ENCODE results near the gene FREY1.

Gene FREY1

DNA sequence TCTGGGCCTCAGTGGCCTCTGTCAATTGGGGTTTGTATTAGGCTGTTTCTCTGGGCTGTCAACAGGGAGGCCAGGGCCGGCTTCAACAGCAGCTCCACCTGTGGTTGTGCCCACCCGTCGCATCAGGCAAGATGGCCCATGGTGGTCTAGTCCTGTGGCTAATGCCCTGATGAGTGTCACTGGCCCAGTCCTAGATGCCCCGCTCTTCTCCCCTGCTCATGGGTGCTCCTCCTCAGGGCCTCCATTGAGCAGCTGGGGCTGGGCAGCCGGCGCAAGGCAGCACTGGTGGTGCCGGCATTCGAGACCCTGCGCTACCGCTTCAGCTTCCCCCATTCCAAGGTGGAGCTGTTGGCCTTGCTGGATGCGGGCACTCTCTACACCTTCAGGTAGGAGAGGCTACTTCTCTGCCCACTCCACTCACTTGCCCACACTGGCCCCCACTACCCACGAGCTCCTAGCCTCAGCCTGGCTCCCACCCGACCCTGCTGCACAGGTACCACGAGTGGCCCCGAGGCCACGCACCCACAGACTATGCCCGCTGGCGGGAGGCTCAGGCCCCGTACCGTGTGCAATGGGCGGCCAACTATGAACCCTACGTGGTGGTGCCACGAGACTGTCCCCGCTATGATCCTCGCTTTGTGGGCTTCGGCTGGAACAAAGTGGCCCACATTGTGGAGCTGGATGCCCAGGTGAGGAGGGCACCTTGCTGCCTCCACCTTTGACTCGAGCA, 20.8 kb upstream of the FREY1 start:
- FAIRE-seq: no peak

DNA sequence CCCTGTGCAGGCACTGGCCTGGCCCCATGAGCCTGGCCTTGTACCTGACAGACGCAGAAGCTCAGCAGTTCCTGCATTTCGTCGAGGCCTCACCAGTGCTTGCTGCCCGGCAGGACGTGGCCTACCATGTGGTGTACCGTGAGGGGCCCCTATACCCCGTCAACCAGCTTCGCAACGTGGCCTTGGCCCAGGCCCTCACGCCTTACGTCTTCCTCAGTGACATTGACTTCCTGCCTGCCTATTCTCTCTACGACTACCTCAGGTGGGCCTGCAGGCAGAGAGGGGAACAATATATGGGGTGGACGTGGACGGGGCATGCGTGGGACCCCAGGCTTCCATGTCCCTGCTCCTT, 20.2 kb upstream of the FREY1 start:
- no peak for FAIRE-seq

DNA sequence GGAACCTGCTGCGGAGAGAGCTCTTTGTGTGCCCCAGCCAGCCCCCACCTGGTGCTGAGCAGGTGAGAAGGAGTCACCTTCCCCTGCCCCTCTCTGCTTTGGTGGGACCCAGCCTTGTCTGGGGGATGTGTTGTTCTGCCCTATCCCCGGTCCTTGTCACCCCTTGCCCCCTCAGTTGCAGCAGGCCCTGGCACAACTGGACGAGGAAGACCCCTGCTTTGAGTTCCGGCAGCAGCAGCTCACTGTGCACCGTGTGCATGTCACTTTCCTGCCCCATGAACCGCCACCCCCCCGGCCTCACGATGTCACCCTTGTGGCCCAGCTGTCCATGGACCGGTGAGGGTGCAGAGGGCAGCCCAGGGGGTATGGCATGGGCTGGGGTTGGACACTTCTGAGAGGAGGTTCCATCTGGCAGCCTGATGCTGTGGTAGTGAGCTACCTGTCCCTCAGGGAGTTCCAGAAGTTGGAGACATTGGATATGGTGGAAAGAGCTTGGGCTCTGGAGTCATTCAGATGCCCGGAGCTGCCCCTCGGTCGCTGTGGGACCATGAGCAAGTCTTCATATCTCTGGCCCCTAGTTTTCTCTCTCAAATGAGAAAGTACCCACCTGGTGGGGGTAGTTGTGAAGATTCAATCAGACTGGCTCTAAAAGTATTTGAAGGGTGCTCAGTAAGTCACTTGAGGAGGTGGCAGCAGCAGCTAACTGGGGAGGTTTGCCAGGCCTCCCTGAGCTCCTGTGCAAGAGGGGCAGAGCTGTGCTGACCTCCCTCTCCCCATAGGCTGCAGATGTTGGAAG, 19.7 kb upstream of the FREY1 start:
- FAIRE-seq: no peak

DNA sequence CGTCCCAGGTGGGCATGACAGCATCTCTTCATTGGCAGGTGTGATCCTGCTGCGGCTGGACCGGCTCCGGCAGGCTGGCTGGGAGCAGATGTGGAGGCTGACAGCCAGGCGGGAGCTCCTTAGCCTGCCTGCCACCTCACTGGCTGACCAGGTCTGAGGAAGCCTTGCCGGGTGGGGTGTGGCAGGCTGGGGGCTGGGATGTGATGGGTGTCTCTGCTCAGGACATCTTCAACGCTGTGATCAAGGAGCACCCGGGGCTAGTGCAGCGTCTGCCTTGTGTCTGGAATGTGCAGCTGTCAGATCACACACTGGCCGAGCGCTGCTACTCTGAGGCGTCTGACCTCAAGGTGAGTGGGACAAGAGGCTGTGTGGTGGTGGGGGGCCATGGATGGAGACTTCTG, 18.9 kb upstream of the FREY1 start:
- FAIRE-seq: no peak

DNA sequence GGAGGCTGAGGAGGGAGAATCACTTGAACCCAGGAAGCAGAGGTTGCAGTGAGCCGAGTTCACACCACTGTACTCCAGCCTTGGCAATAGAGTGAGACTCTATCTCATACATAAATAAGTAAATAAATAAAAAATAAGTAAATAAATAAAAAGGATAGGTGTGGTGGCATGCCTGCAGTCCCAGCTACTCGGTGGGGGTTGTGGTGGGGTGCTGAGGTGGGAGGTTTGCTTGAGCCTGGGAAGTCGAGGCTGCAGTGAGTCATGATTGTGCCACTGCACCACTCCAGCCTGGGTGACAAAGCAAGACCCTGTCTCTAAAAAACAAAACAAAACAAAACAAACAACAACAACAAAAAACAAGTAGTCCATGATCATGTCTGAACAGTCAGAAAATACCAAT, 18.5 kb upstream of the FREY1 start:
- FAIRE-seq: no peak

DNA sequence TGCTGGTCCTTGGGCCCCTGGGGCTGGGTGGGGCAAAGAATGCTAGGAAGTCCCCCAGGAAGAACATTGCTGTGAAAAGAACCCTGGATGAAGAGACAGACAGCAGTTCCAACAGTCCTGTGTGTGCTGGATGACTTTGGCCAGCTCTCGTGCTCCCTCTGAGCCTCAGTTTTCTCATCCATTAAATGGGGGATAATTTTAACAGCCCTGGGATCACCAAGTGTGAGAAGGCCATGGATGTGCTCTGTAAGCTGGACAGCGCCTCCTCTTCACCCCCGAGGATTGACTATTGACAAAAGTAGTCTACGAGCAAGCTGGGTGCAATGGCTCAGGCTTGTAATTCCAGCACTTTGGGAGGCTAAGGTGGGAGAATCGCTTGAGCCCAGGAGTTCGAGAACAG, 17.9 kb upstream of the FREY1 start:
- no peak for FAIRE-seq

DNA sequence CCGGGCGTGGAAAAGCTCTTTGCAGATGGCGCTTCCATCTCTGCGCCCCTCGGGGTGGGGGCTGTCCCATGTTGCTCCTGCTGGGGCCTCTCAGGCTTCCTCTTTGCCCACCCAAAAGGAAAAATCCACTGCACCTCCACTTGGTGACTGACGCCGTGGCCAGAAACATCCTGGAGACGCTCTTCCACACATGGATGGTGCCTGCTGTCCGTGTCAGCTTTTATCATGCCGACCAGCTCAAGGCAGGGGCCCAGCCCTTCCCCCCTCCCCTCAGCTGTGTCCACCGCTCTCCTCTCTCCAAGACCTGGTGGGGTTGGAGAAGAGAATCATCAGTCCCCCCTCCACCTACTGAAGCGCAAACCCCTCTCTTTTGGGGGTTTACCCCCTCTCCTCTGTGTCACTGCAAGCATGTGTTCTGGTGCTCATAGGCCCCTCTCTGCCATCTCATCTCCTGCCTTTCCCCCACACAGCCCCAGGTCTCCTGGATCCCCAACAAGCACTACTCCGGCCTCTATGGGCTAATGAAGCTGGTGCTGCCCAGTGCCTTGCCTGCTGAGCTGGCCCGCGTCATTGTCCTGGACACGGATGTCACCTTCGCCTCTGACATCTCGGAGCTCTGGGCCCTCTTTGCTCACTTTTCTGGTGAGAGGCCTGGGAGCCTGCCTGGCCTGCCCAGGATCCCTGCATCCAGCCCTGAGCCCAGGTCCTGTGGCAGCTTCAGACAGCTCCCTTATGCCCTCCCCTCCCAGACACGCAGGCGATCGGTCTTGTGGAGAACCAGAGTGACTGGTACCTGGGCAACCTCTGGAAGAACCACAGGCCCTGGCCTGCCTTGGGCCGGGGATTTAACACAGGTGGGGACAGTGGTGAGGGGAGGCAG, 17.2 kb upstream of the FREY1 start:
- no peak for FAIRE-seq

DNA sequence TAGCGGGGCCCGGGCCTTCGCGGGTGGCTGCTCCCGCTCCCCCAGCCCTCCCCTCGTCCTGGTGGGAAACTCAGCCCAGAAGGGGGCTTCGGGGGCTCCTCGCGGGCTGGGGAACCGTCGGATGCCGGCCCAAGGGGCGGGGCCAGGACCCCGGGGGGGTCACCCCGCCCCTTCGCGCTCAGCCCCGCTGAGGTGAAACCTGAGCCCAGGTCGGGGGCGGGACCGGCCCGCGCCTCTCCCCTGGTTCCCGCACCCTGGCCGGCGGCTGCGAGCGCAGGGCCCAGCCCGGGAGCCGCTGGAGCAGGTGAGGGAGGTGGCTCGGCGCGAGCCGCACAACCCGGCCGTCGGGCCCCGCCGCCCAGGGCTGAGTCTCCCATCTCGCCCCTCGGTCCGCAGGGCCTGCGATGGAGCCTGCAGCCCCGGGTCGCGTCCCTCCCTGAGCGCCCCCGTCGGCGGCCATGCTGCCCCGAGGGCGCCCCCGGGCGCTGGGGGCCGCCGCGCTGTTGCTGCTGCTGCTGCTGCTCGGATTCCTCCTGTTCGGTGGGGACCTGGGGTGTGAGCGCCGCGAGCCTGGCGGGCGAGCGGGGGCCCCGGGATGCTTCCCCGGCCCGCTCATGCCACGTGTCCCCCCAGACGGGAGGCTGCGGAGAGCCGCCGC, 15.5 kb upstream of the FREY1 start, which contains the start of gene LARGE2:
Gene LARGE2, plus strand, starts transcription at position 232 of the 658 bp plus-strand sequence. Its CDS starts 227 bp downstream, at position 459.
- FAIRE-seq: no peak

DNA sequence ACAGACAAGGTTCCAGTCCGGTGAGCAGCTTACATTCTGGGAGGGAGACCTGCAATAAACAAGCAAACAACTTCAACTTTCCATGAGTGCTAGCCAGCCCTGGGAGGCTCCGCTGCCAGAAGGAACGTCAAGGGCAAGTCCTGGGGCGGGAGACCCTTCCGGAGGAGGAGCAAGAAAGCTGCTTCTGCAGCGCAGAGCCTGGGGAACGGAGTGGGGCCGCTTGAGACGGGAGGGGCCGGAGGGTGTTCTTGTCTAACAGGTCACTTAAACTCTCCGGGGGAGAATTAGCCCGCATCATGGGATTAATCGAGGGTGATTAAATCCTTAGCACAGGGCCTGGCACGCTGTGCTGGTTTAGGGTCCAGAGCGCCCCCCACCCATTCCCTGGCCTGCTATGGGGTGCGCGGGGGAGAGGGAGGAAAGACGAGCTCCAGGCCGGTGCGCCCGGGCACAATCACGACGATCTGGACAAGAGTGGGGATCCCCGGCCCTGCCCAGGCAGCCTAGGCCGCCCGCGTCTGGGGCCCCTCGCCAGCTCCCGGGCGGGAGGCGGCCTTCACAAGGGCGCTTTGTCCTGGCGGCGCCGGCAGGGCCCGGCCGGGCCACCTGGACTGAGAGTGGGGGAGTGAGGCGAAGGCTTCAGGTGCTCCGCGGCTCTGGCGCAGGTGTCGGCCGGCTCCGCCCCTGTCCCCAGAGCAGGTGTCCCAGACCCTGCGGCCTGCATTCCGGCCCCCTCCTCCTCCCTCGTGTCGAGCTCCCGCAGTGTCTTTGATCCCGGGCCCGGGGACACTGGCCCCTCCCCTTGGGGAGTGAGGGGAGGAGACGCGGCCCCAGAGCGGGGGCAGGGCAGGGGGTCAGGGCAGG, 14.7 kb upstream of the FREY1 start:
- FAIRE-seq: no peak

DNA sequence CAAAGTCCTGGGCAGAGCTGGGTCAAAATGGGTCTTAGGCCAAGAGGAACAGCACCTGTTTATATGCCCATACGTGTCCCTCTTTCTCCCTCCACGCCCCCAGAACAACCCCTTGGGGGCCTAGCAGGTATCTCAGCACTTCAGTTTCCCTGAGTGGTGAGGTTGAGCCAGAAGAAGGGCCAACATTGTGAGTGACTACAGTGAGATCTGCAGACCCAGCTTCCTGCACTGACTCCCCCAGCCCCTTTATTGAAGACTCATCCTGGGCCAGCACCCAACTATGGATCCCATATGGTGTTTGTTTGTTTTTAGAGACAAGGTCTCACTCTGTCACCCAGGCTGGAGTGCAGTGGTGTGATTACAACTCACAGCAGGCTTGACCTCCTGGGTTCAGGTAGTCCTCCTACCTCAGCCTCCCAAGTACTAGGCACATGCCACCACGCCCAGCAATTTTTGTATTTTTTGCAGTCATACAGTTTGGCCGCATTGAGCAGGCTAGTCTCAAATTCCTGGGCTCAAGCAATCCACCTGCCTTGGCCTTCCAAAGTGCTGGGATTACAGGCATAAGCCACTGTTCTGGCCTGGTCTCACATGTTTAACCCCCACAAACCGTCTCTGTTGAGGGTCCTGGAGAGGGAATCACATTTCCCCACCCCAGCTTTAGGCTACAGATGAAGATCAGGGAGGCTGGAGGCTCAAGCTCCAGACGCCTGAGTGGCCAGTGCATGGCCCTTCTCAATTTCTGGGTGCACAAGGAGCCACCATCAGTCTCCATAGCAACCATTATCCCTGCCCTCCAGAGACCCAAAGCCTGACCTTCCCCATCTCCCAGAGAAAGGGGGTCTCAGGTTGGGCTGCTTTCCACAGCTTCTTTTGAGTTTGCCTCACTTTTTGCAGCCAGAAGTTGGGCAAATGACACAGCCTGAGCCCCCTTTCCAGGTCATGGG, 13.7 kb upstream of the FREY1 start:
- no peak for FAIRE-seq

DNA sequence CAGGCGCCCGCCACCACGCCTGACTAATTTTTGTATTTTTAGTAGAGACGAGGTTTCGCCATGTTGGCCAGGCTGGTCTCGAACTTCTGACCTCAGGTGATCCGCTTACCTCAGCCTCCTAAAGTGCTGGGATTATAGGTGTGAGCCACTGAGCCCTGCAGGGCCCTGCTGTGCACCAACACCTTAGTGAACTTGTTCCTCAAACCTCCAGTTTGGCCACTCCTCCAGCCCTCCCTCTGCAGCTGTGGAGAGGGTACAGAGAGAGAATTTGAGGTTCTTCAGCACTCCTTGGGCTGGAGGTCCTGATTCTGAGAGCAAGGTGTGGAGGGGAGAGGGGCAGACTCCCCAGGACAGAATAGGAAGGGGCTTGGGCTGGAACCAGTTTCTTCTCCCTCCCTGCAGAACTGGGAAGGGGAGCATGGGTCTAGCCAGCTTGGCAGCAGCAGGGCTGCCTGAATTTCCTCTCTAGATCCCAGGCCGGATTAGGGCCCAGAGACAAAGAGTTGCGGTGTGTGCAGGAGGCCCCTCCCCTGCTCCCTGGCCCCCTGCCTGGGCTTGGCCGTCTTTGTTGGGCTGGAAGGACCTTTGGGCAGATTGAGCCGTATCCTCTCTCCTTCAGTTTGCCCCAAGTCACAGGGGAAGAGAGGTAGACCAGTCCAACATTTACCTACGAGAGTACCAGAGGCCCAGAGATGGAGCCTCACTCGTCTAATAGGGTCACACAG, 12.9 kb upstream of the FREY1 start:
- no peak for FAIRE-seq

DNA sequence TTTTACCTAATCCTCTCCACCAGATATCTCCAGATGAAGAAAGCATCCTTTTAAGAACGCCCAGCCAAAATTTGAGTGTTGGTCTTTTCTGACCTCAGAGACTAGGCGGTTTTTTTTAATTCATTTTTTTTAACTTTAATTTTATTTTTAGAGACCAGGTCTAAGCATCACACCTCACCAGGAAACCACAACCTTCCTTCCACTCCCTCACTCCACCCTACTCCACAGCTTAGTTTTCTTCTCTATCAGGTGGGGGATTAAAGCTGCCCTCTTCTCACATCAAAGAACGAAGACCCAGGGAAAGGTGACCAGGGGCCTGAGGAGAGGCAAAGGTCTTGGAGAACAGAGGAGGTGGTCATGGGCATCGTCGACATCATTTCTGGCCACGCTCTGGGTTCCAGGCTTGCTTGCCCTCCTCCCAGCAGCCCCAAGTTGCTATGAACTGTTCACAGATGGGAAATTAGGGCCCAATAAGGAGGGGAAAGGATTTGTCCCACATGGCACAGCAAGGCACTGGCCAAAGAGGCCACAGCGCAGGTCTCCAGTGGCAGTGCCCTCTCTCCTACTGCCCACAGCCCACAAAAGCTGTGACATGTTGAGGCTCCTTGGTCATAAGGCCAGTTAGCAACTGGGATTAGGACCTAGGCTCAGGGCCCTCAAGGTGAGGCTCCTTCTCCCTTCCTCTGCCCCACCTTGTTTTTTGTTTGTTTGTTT, 12.0 kb upstream of the FREY1 start:
- no peak for FAIRE-seq

DNA sequence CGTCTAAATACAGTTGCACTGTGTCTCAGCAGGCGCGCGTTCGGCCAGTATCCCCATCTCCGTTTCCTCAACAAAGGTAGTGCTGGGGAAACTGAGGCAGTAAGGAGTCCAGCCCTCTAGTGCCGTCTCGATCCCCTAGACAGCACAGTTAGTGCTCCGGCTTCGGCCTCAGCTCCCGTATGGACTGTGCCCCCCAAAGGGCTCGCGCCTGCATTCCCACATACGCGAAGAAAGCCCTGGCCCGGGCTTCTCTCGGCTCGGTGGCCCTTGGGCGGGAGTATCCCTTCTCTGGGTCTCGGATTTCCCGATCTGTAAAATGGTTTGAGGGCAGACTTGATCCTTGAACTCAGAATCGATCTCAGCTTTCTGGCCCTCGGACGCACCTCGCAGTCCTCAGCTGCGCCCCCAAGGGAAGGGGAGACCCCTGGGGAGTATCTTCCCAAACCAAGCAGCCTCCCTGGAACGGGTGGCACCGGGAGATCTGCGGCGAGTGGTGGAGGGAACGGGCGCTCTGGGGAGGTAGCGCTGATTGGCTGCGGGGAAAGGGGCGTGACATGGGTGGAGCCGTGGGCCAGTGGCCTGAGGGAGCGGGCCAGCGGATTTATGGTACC, 11.4 kb upstream of the FREY1 start:
- FAIRE-seq: no peak

DNA sequence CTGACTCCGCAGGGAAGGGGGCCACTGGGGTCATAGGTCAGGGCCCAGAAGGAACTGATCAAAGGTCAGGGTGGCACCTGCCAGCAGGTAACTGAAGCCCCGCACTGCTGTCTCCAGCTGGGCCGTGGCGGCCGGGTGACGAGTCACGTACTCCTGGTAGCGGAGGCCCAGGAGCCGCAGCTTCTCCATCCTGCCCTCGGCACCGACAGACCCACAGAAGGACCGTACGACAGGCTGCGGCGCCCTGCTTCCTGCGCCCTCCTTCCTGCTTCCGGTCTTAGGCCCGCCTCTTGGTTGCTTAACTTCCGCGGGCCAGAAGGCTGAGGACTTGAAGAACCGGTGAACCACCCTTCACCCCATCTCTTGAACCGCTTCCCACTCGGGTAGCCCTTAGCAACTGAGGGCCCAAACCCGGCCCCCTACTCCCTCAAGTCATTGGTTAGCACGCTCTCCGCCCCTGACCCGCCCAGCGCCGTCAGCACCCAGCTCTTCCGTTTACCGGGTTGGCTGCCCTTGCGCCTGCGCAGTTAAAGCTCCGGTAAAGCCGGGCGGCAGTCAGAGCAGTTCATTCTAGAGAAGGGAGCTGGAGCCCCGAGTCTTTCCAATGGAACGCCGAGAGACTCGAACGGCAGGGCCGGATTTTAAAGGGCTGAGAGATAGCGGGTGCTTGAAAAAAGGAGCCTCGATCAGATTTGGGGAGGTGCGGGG, 10.7 kb upstream of the FREY1 start, which contains the start of gene PEX16:
Gene PEX16, minus strand, starts transcription at position 255 of the 708 bp plus-strand sequence. Its CDS starts 66 bp downstream, at position 189.
- FAIRE-seq: peak; percentile 41

DNA sequence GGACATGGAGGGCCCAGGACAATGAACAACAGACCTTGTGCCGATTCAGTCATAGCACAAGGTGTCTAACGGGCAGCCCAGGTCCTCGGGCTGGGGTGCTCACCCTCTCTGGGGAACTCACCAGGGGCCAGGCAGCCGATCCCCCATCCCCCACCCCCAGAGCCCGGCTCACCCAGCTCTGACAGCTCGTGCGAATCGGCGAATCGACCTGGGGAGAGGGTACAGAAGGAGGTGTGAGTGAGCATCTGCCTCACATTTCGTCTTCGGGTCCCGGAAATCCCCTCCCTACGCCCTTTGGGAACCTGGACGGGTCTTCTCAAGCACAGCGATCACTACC, 10.2 kb upstream of the FREY1 start:
- no peak for FAIRE-seq

DNA sequence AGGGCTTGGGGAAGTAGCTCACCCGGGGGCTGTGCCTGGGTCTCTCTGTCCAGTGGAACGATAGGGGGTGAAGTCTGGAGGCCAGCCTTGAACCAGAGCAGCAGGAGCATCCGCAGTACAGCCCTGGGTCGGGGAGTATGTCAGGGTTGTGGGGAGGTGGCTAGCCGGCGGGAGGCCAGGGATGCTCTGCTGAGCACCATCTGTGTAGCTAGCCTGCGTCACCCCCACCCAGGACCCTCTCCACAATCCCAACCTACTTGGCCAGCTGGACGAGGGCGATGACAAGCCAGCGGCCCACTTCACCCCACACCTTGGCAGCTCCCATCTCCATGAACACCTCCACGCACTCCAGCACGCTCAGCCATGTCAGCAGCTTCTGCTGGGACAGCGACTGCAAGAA, 8.4 kb upstream of the FREY1 start:
- no peak for FAIRE-seq

DNA sequence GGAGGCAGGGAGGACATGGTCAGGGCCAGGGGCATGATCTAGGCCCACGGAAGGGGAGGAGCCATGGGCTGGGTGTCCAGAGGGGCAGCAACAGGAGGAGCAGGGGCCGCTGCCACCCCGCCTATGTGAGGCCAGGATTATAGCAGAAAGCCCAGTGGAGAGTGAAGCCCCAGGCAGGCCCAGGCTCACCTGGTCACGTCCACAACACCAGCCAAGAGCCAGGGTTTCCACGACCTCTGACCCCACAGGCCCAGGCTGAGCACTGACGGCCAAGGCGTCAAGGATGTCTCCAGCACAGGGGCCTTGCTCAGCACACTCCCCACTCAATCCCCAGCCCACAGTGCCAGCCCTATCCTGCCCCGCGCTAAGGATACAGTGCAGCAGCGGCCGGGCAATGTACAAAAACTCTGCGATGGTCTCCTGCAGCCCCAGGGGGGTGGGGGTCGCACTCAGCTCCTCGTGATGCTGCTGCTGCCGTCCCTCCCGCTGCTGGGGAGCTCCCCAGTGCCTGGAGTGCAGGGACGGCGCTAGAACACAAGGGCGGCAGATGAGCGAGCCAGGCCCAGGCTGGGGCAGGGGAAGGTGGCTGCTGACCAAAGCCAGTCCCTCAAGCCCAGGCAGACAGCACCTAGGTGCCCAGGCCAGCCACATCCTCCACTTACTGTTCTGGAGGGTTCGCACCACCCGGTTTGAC, 7.0 kb upstream of the FREY1 start:
- no peak for FAIRE-seq

DNA sequence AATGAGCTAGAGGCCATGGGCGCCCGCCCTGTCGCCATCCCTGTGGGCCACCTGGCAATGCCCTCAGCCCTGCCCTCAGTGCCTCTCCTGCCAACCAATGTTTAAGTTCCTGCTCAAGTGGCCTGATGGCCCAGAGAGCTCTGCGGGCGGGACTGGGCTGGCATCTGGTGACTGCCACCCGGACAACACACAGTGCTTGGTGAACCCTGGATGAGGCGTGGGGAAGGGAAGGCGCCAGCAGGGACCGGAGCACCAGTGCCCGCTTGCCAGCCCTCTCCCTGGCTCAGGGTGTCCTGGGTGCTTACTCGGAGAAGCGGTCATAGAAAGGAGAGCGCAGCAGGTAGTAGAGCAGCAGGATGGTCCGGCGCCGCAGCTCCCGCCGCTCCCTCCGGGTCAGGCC, 6.4 kb upstream of the FREY1 start:
- FAIRE-seq: no peak

All from islet of Langerhans (tissue), 1 donor.